Activated CD8-positive, alpha-beta memory T cell treated with anti-CD3 and anti-CD28 coated beads for 1 hour (primary cell): ENCODE data around the gene ZNF512B.
"Not testable (repeated sequence)": the region's sequence is repeated elsewhere in the genome, so short reads cannot be mapped to it uniquely, and the experiment has no call there.

ENCODE experiments used
- DNase-seq, 2 donors: peaks; one replicate each; pipeline ENCODE4 v3.0.0-alpha.2; 2020; ENCODE audit warnings: low read depth in 1 of 2; ENCODE audit errors: extremely low read depth in 1 of 2

The ZNF512B gene

GRCh38 chr20:63978319-63979228, 8.8 kb upstream of the ZNF512B start:
- peak in 1 of 2 donors; percentile 36 for DNase-seq

- peak in 1 of 2 donors; percentile 37 for DNase-seq
Measured at GRCh38 chr20:63977739-63978276, 8.1 kb upstream of the ZNF512B start.

- no peak for DNase-seq
Measured at GRCh38 chr20:63976980-63977738, 7.4 kb upstream of the ZNF512B start.

GRCh38 chr20:63976511-63976910, 6.8 kb upstream of the ZNF512B start:
- DNase-seq = not testable (repeated sequence)

- DNase-seq = no peak
Measured at GRCh38 chr20:63974402-63975200, 4.9 kb upstream of the ZNF512B start.

GRCh38 chr20:63973636-63974401, 4.1 kb upstream of the ZNF512B start:
- DNase-seq = peak in 1 of 2 donors; percentile 76

GRCh38 chr20:63973160-63973479, 3.4 kb upstream of the ZNF512B start:
- no peak for DNase-seq

- no peak for DNase-seq
Measured at GRCh38 chr20:63972312-63973159, 2.8 kb upstream of the ZNF512B start.

- DNase-seq = not testable (repeated sequence)
Measured at GRCh38 chr20:63971960-63972311, 2.2 kb upstream of the ZNF512B start.

- DNase-seq = no peak
Measured at GRCh38 chr20:63970714-63971431, 1.1 kb upstream of the ZNF512B start.

GRCh38 chr20:63968928-63969760, 586 bp downstream of the ZNF512B start:
- no peak for DNase-seq

GRCh38 chr20:63968136-63968927, 1.4 kb downstream of the ZNF512B start:
- DNase-seq = no peak

- DNase-seq = no peak
Measured at GRCh38 chr20:63967330-63968135, 2.2 kb downstream of the ZNF512B start.

GRCh38 chr20:63966944-63967322, 2.8 kb downstream of the ZNF512B start:
- DNase-seq = no peak

GRCh38 chr20:63966172-63966943, 3.4 kb downstream of the ZNF512B start:
- no peak for DNase-seq

GRCh38 chr20:63964412-63964811, 5.3 kb downstream of the ZNF512B start:
- no peak for DNase-seq
